Uterus (tissue), 4 donors: ENCODE measurements around the gene DCDC2B. TPM values are rescaled to one million over a fixed set of nuclear protein-coding genes. Genes with fewer than 3 reads are reported as not detected.

Experiments
- DNase-seq, 2 donors: peaks; one replicate each; pipeline ENCODE4 v3.0.0-alpha.2; 2019 to 2020
- H3K27ac ChIP-seq, 2 donors: fragments of 200-600 bp; sonication (generic); 1 replicate in 1 of 2; 2 replicates in 1 of 2; pipeline ENCODE4 v1.5.1; 2016 to 2018
- H3K27me3 ChIP-seq, 2 donors: fragments of 200-600 bp; sonication (generic); one replicate each; pipeline ENCODE4 v1.5.1; 2018 to 2019; ENCODE audit warnings: control low read depth in 1 of 2
- H3K36me3 ChIP-seq, 2 donors: fragments of 200-600 bp; sonication (generic); one replicate each; pipeline ENCODE4 v1.5.1; 2019; ENCODE audit warnings: control low read depth in 1 of 2
- H3K4me1 ChIP-seq, 2 donors: fragments of 200-600 bp; sonication (generic); one replicate each; pipeline ENCODE4 v1.5.1; 2018 to 2019; ENCODE audit warnings: control low read depth in 1 of 2
- H3K4me3 ChIP-seq, 2 donors: fragments of 200-600 bp; sonication (generic); 1 replicate in 1 of 2; 2 replicates in 1 of 2; pipeline ENCODE4 v1.5.1; 2018 to 2019; ENCODE audit warnings: mild to moderate bottlenecking in 1 of 2
- H3K9me3 ChIP-seq, 2 donors: fragments of 200-600 bp; sonication (generic); one replicate each; pipeline ENCODE4 v1.5.1; 2019; ENCODE audit warnings: control low read depth in 1 of 2
- POLR2A ChIP-seq, 2 donors: fragments of 450-650 bp; IDR thresholded peaks; one replicate each; pipeline ENCODE4 v1.6.1; 2016; ENCODE audit warnings: antibody characterized with exemption in 2 of 2, mild to moderate bottlenecking in 1 of 2, moderate library complexity in 1 of 2
- intact Hi-C: fragments of 100-400 bp; cut with DNase I; formaldehyde crosslinking; loops from one replicate; pipeline ENCODE4 v1.15.1; 2023; ENCODE audit warnings: low total_unique reads
- total RNA-seq, 4 donors: library from RNA; depleted of rRNA in 3 of 4; stranded (reverse); fragments of >200 nt in 3 of 4; gene quantifications; one replicate each; pipeline versions ENCODE4 v1.1.0 to v1.2.4, GENCODE V29; 2014 to 2023
- TF ChIP-seq, protein P1 (sequence below), 4 experiments: fragments of 200-600 bp in 2 of 4; fragments of 450-650 bp in 2 of 4; sonication (generic) in 2 of 4; IDR thresholded peaks; one replicate each; pipeline ENCODE4 v1.5.1; 2016 to 2019; ENCODE audit warnings: antibody characterized with exemption in 4 of 4, mild to moderate bottlenecking in 2 of 4, moderate library complexity in 1 of 4
- donor health status: DM: yes; HTN: yes; CAD: no.

DCDC2B gene
- total RNA-seq, 4 donors from 2014 or later, result 0.26 to 0.62 TPM; not detected in 2

DNA sequence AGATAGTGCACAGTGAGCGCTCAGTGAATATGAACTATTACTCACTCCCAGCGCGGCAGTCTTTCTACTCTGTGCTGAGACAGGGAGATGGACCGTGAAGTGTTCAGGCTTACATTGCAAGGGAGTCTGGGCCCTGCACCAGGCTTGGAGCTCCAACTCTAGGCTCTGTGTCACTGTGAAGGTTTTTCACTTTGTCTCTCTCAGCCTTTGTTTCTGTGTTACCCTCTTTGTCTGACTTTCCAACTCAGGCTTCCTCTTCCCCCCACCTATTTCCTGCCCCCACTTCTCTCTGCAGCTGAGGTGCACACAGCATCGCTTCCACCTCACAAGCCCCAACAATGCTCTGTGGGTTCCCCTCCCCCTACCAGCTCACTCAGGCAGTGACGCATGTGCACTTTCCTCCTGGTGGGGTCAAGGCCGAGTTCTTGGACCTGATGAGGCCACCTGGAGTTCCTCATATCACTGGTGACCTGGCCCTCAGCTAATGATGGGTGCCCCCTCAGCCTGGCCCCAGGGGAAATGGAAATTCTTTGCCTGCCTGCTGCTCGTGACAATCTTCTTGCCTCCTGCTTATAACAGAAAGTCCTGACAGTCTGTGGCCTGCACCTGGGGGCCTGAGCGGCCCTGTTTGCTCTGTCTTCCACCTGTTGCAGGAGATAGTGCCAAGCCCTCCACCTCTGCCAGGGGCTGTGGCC lies 41.1 kb downstream of the DCDC2B start:
- intact Hi-C loops, result loop anchor here (10.0 kb wide), 1 partner anchor 65 kb away; no protein-coding TSS in a partner anchor
- H3K4me1 ChIP-seq, result no peaks in the 10 kb centered on the region
- peak; percentile 30 to 77 for DNase-seq
- no peaks in the 10 kb centered on the region for H3K27me3 ChIP-seq
- TF ChIP-seq POLR2A (IDR thresholded peaks at IDR 0.05), result no peak
- TF ChIP-seq, protein P1, sequence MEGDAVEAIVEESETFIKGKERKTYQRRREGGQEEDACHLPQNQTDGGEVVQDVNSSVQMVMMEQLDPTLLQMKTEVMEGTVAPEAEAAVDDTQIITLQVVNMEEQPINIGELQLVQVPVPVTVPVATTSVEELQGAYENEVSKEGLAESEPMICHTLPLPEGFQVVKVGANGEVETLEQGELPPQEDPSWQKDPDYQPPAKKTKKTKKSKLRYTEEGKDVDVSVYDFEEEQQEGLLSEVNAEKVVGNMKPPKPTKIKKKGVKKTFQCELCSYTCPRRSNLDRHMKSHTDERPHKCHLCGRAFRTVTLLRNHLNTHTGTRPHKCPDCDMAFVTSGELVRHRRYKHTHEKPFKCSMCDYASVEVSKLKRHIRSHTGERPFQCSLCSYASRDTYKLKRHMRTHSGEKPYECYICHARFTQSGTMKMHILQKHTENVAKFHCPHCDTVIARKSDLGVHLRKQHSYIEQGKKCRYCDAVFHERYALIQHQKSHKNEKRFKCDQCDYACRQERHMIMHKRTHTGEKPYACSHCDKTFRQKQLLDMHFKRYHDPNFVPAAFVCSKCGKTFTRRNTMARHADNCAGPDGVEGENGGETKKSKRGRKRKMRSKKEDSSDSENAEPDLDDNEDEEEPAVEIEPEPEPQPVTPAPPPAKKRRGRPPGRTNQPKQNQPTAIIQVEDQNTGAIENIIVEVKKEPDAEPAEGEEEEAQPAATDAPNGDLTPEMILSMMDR (IDR thresholded peaks at IDR 0.05), result no peak
- peak overlapping the region; percentile 45 to 67 for H3K27ac ChIP-seq
- H3K9me3 ChIP-seq, result no peaks in the 10 kb centered on the region
- H3K36me3 ChIP-seq, result no peaks in the 10 kb centered on the region
- no peak overlapping the region for H3K4me3 ChIP-seq

DNA sequence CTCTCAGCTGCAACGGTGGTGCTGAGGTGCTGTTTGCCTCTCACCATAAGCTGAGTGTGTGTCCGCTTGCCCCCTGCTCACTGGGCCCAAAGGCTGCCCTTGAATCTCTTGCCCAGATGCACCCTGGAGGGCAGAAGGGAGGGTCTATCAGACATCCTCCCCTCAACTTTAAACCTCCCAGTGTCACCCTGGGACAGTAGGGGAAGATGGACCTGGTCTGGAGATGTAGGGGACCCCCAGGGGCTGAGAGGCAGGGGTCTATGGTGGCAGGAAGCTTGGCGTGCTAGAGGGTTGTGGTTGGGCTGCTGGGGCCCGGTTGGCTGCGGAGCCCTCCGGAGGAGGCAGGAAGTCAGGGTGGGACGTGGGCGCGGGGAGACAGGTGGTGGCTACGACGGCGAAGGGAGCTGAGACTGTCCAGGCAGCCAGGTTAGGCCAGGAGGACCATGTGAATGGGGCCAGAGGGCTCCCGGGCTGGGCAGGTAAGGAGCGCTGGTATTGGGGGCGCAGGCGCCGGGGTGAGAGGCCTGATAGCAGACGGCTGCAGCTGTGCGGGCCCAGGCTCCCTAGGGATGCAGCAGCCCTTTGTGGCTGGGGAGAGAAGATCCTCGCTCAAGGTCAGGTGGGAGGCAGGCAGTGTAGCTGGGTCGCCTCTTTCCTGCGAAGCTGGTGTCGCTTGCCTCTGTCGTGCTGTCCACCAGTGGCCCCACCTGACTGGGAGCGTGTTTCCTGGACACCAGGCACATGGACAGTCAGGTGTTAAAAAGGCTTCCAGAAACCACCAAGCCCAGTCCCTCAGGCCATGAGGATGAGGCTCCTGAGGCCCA lies 42.2 kb downstream of the DCDC2B start, which contains the start of gene LCK:
TSS of gene LCK (plus strand) at position 373 of the 824 bp plus-strand sequence. CDS start 23,065 bp downstream, outside the sequence.
- TF ChIP-seq, protein P1 (IDR thresholded peaks at IDR 0.05), result no peak
- TF ChIP-seq POLR2A (IDR thresholded peaks at IDR 0.05), result no peak
- H3K4me3 ChIP-seq, result no peak within 1 kb of the TSS
- peak within 1 kb of the TSS; percentile 43 to 55 for H3K27ac ChIP-seq

DNA sequence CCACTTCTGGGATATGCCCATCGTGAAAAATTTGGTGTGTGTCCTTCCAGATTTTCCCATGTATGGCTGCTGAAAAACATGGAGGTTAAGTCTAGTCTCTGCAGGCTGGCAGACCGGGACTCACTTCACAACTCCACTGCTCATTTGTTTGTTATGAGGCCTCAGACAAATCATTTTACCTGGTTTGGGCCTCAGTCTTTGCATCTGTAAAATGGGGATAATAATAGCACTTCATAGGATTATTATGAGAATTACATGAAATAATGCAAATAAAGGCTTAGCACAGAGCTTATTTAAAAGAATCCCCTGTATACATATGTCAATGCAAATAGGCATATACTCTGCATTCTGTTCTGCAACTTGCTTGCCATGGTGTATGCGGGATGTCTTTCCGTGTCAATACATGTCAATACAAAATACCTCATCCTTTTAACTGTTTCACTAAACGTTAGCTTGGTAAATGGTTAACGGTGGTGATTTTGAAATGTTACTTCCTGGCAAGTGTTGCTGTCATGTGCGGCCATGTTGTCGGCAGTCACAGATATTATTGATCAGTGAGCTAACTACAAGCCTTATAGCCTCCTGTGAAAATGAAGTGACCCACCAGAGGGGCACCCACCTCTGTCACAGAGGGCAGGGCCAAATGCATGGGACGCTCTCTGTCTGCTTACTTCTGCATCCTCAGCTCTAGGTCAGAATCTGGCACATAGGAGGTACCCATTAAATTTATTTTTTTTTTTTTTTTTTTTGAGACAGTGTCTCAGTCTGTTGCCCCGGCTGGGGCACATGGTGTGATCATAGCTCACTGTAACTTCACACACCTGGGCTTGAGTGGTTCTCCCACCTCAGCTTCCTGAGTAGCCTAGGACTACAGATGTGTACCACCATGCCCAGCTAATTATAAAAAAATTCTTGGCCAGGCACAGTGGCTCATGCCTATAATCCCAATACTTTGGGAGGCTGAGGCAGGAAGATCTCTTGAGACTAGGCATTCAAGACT lies 46.5 kb downstream of the DCDC2B start:
- Histone ChIP-seq H3K27me3 (no peaks in the 10 kb centered on the region), H3K4me3 (no peak overlapping the region), H3K36me3 (no peaks in the 10 kb centered on the region), H3K27ac (no peak overlapping the region), H3K4me1 (no peaks in the 10 kb centered on the region), H3K9me3 (no peaks in the 10 kb centered on the region)
- no peak for TF ChIP-seq POLR2A (IDR thresholded peaks at IDR 0.05)
- TF ChIP-seq, protein P1 (IDR thresholded peaks at IDR 0.05), result no peak
- DNase-seq, result no peak
- intact Hi-C loops, result no loop called here

More for the DNA sequence above, 42.2 kb downstream of the DCDC2B start, which contains the start of gene LCK:
- no peaks in the 10 kb centered on the region for H3K36me3 ChIP-seq
- H3K27me3 ChIP-seq, result no peaks in the 10 kb centered on the region
- DNase-seq, result no peak
- H3K4me1 ChIP-seq, result no peaks in the 10 kb centered on the region
- no peaks in the 10 kb centered on the region for H3K9me3 ChIP-seq
- intact Hi-C loops, result no loop called here

DNA sequence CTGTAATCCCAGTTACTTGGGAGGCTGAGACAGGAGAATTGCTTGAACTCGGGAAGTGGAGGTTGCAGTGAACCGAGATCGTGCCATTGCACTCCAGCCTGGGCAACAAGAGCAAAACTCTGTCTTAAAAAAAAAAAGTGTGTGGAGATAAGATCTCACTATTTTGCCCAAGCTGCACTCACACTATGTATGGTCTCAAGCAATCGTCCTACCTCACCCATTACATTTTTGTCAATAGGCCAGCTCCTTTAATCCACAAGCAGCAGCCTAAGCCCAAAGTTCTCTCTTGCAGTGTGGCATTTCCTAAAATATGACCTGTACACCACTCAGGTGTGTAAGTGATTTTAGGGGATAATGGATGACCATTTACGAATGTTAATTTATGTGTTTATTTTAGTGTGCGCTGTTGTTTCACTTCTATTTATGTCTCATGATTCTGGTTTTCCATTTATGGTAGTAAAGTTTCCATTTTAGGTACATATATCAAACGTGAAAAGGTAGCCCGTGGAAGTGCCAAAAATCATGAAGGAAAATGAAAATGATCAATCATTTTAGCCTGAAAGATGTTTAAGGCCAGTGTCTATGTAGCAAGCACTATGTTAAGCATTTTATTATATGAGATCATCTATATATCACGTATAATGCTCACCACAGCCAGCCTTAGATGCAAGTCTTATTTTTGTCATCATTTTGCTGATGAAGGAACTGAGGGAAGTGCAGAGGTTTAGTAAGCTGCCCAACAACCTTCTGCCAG lies 47.8 kb downstream of the DCDC2B start:
- no peaks in the 10 kb centered on the region for H3K36me3 ChIP-seq
- TF ChIP-seq, protein P1 (IDR thresholded peaks at IDR 0.05), result no peak
- TF ChIP-seq POLR2A (IDR thresholded peaks at IDR 0.05), result no peak
- no peak for DNase-seq
- no peaks in the 10 kb centered on the region for H3K27me3 ChIP-seq
- no peaks in the 10 kb centered on the region for H3K9me3 ChIP-seq
- no peaks in the 10 kb centered on the region for H3K4me1 ChIP-seq
- no peak overlapping the region for H3K4me3 ChIP-seq
- no peak overlapping the region for H3K27ac ChIP-seq
- intact Hi-C loops, result no loop called here
